HCT116 (cell line): ENCODE measurements around the gene FRRS1L.

Experiments
- EZH2phosphoT487 ChIP-seq: fragments of 200-600 bp; IDR thresholded peaks from 2 replicates; pipeline ENCODE4 v1.6.1; 2018; ENCODE audit warnings: antibody characterized with exemption, borderline replicate concordance
- POLR2A ChIP-seq: IDR thresholded peaks from 2 replicates; pipeline ENCODE4 v1.7.0; 2011; ENCODE audit warnings: borderline replicate concordance; ENCODE audit not compliant: insufficient read depth, insufficient read length; ENCODE audit errors: extremely low read depth
- TF ChIP-seq, protein P1 (sequence below): IDR thresholded peaks from 2 replicates; pipeline ENCODE4 v1.6.1; 2012; ENCODE audit warnings: low read depth
- TF ChIP-seq, protein P2 (sequence below): IDR thresholded peaks from 2 replicates; pipeline ENCODE4 v1.6.1; 2012

DNA sequence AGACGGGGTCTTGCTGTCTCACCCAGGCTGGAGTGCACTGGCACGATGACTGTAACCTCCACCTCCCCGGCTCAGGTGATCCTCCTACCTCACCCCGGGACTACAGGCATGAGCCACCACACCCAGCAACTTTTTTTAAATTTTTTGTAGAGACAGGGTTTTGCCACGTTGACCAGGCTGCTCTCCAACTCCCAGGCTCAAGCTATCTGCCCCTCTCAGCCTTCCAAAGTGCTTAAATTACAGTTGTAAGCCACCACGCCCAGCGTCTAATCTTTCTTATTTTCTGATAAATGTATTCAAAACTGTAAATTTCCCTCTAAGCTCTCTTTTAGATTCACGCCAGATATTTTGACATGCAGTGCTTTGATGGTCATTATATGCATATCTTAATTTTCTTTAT, 10.3 kb downstream of the FRRS1L start:
- TF ChIP-seq, protein P1, sequence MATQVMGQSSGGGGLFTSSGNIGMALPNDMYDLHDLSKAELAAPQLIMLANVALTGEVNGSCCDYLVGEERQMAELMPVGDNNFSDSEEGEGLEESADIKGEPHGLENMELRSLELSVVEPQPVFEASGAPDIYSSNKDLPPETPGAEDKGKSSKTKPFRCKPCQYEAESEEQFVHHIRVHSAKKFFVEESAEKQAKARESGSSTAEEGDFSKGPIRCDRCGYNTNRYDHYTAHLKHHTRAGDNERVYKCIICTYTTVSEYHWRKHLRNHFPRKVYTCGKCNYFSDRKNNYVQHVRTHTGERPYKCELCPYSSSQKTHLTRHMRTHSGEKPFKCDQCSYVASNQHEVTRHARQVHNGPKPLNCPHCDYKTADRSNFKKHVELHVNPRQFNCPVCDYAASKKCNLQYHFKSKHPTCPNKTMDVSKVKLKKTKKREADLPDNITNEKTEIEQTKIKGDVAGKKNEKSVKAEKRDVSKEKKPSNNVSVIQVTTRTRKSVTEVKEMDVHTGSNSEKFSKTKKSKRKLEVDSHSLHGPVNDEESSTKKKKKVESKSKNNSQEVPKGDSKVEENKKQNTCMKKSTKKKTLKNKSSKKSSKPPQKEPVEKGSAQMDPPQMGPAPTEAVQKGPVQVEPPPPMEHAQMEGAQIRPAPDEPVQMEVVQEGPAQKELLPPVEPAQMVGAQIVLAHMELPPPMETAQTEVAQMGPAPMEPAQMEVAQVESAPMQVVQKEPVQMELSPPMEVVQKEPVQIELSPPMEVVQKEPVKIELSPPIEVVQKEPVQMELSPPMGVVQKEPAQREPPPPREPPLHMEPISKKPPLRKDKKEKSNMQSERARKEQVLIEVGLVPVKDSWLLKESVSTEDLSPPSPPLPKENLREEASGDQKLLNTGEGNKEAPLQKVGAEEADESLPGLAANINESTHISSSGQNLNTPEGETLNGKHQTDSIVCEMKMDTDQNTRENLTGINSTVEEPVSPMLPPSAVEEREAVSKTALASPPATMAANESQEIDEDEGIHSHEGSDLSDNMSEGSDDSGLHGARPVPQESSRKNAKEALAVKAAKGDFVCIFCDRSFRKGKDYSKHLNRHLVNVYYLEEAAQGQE = no peak
- TF ChIP-seq POLR2A (no peak), EZH2phosphoT487 (no peak)
- TF ChIP-seq, protein P2, sequence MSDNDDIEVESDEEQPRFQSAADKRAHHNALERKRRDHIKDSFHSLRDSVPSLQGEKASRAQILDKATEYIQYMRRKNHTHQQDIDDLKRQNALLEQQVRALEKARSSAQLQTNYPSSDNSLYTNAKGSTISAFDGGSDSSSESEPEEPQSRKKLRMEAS = no peak
